Endothelial cell of umbilical vein (primary cell): ENCODE data around the gene MAGI1. TPM values are rescaled to one million over a fixed set of nuclear protein-coding genes. Genes with fewer than 3 reads are reported as not detected.

Source experiments
- BruUV-seq: library from RNA; stranded (reverse); fragments of 400-500 nt; replicated peaks from 2 replicates; lab custom pipeline; 2021; lab: Mats Ljungman, UMichigan
- CTCF ChIA-PET: fragments of 300-600, 350-600 bp; sonication (Branson Sonifier 250); formaldehyde crosslinking; loops from one replicate; lab custom pipeline; 2021; ENCODE audit warnings: antibody characterized with exemption, inconsistent platforms; lab: Charles Lee
- POLR2A ChIA-PET: fragments of 300-600, 350-600 bp; sonication (Branson Sonifier 250); formaldehyde crosslinking; loops from one replicate; lab custom pipeline; 2021; ENCODE audit warnings: antibody characterized with exemption, inconsistent platforms; lab: Charles Lee
- DNase-seq: peaks from one replicate; pipeline ENCODE4 v3.0.0-alpha.2; 2011; ENCODE audit warnings: low read depth, low spot score
- FAIRE-seq: peaks from 2 replicates; lab custom pipeline; 2011; peaks lifted over from hg19 to GRCh38; lab: Jason Lieb, UNC
- H2AFZ ChIP-seq: 2 replicates; pipeline ENCODE4 v1.6.0; 2012; ENCODE audit warnings: low read depth, low read length, control low read depth, inconsistent platforms
- H3K27ac ChIP-seq: 2 replicates; pipeline ENCODE4 v1.5.1; 2011; ENCODE audit warnings: low read depth, mild to moderate bottlenecking, control low read depth, low read length, moderate library complexity; ENCODE audit not compliant: insufficient read depth
- H3K27me3 ChIP-seq, 2 experiments: 2 replicates each; pipeline versions ENCODE4 v1.6.0 to v1.6.1; 2011; ENCODE audit warnings: low read length in 2 of 2, mixed read lengths in 1 of 2; ENCODE audit not compliant: control insufficient read depth in 2 of 2, insufficient read depth in 2 of 2
- H3K36me3 ChIP-seq, 2 experiments: 2 replicates in 1 of 2; 3 replicates in 1 of 2; pipeline ENCODE4 v1.5.1; 2011; ENCODE audit warnings: low read length in 2 of 2, mild to moderate bottlenecking in 1 of 2, moderate library complexity in 1 of 2; ENCODE audit not compliant: control insufficient read depth in 2 of 2, insufficient read depth in 2 of 2; ENCODE audit errors: extremely low read depth in 1 of 2
- H3K4me1 ChIP-seq: 3 replicates; pipeline ENCODE4 v1.5.1; 2011; ENCODE audit warnings: mild to moderate bottlenecking, low read length; ENCODE audit not compliant: control insufficient read depth, insufficient read depth; ENCODE audit errors: extremely low read depth
- H3K4me2 ChIP-seq: 2 replicates; pipeline ENCODE4 v1.6.1; 2011; ENCODE audit warnings: low read length, control low read depth, mixed read lengths; ENCODE audit not compliant: insufficient read depth
- H3K4me3 ChIP-seq, 3 experiments: fragments of 200-600 bp in 1 of 3; sonication (generic), shearing (Covaris generic) in 1 of 3; replicated peaks in 1 of 3; 2 replicates each; pipeline ENCODE4 v1.5.1; 2011 to 2016; ENCODE audit warnings: control low read depth in 3 of 3, low read length in 3 of 3, mild to moderate bottlenecking in 2 of 3, inconsistent platforms in 1 of 3, low read depth in 1 of 3, moderate library complexity in 1 of 3; ENCODE audit not compliant: insufficient read depth in 1 of 3
- H3K79me2 ChIP-seq: 2 replicates; pipeline ENCODE4 v1.6.0; 2012; ENCODE audit warnings: low read length, inconsistent platforms; ENCODE audit not compliant: control insufficient read depth, insufficient read depth
- H3K9ac ChIP-seq: replicated peaks from 2 replicates; pipeline ENCODE3; 2011; ENCODE audit warnings: low read length, control low read depth; ENCODE audit not compliant: insufficient read depth; ENCODE audit errors: extremely low read depth
- H3K9me1 ChIP-seq: replicated peaks from 3 replicates; pipeline ENCODE4 v1.6.0; 2011; ENCODE audit warnings: mild to moderate bottlenecking, low read length; ENCODE audit not compliant: control insufficient read depth, insufficient read depth; ENCODE audit errors: extremely low read depth
- H3K9me3 ChIP-seq: replicated peaks from 2 replicates; pipeline ENCODE4 v1.5.1; 2012; ENCODE audit warnings: low read length, inconsistent platforms; ENCODE audit not compliant: control insufficient read depth, insufficient read depth
- H4K20me1 ChIP-seq: replicated peaks from 2 replicates; pipeline ENCODE3; 2011; ENCODE audit warnings: mild to moderate bottlenecking, low read length; ENCODE audit not compliant: control insufficient read depth, insufficient read depth; ENCODE audit errors: extremely low read depth
- EZH2 ChIP-seq: IDR thresholded peaks from 2 replicates; pipeline ENCODE4 v1.6.1; 2012; ENCODE audit warnings: borderline replicate concordance, low read depth, mild to moderate bottlenecking, moderate library complexity, low read length, inconsistent platforms; ENCODE audit not compliant: severe bottlenecking
- FOS ChIP-seq: IDR thresholded peaks from 2 replicates; pipeline ENCODE4 v1.6.1; 2011; ENCODE audit warnings: mild to moderate bottlenecking, low read length, moderate library complexity, borderline replicate concordance; ENCODE audit not compliant: insufficient read depth
- GATA2 ChIP-seq: IDR thresholded peaks from 2 replicates; pipeline ENCODE4 v1.7.0; 2011; ENCODE audit warnings: low read depth, mild to moderate bottlenecking, moderate library complexity, mixed read lengths, low read length; ENCODE audit not compliant: insufficient read length, insufficient read depth
- JUN ChIP-seq: IDR thresholded peaks from 2 replicates; pipeline ENCODE4 v1.6.1; 2011; ENCODE audit warnings: borderline replicate concordance, low read depth; ENCODE audit not compliant: insufficient read length, insufficient read depth
- MYC ChIP-seq: IDR thresholded peaks from one replicate; pipeline ENCODE4 v1.6.1; 2011; ENCODE audit warnings: mild to moderate bottlenecking, low read depth, low read length
- POLR2A ChIP-seq: IDR thresholded peaks from 2 replicates; pipeline ENCODE4 v1.6.1; 2012; ENCODE audit warnings: low read depth, mild to moderate bottlenecking, control low read depth, low read length
- POLR2AphosphoS5 ChIP-seq: IDR thresholded peaks from 2 replicates; pipeline ENCODE4 v1.6.1; 2012; ENCODE audit warnings: low read depth, mild to moderate bottlenecking, control low read depth, low read length, moderate library complexity; ENCODE audit not compliant: insufficient read depth
- dilution Hi-C: fragments of 300-500 bp; cut with MboI; formaldehyde crosslinking; loops from one replicate; pipeline ENCODE4 v1.15.0; 2019; ENCODE audit warnings: low sequenced_read_pairs; ENCODE audit not compliant: extremely low pct_ligation_motif_present
- intact Hi-C: fragments of 100-400 bp; cut with micrococcal nuclease; formaldehyde crosslinking; loops from one replicate; pipeline ENCODE4 v1.10.0; 2022
- polyA plus RNA-seq, 4 experiments: library from polyadenylated mRNA; depleted of rRNA in 3 of 4; stranded (reverse) in 3 of 4; unstranded in 1 of 4; fragments of >200 nt; gene quantifications; 2 replicates each; pipeline versions ENCODE4 v1.2.1 to v1.2.3, GENCODE V29; 2011 to 2012; ENCODE audit warnings: missing spikeins in 1 of 4
- total RNA-seq: library from RNA; stranded (reverse); gene quantifications from 2 replicates; pipeline ENCODE4 v1.2.3, GENCODE V29; 2021
- TF ChIP-seq, protein P1 (sequence below): IDR thresholded peaks from 2 replicates; pipeline ENCODE4 v1.6.1; 2011; ENCODE audit not compliant: insufficient read depth, insufficient read length
- TF ChIP-seq, protein P2 (sequence below), 2 donors: IDR thresholded peaks; 1 replicate in 1 of 2; 2 replicates in 1 of 2; pipeline ENCODE4 v1.5.1; 2011; ENCODE audit warnings: low read length in 2 of 2, mild to moderate bottlenecking in 2 of 2, moderate library complexity in 2 of 2, control low read depth in 1 of 2, inconsistent platforms in 1 of 2, low read depth in 1 of 2; ENCODE audit not compliant: insufficient read depth in 1 of 2; ENCODE audit errors: extremely low read depth in 1 of 2

MAGI1 gene
- total and polyA plus RNA-seq, 2 donors (not counting 3 experiments of a cell fraction or from before 2014, with no cell fraction given) = 10.1 to 47.9 TPM

DNA sequence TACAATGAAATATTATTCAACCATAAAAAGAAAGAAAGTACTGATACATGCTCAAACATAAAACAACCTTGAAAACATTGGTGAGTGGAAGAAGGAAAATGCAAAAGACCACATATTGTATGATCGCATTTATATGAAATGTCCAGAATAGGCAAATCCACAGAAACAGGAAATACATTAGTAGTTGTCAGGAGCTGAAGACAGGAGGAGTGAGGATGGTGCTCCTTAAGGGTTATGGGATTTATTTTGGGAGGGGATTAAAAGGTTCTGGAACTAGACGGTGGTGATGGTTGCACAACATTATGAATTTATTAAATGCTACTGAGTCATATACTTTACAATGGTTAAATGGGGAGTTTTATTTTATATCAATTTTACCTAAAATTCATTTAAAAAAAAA is 12.1 kb upstream of the MAGI1 start:
- no peak overlapping the region for H3K4me3 ChIP-seq
- ChIA-PET POLR2A (no interaction called here), CTCF (no interaction called here)
- intact Hi-C loops = no loop called here
- no peak for DNase-seq
- H3K4me2 ChIP-seq = no peak overlapping the region
- H2AFZ ChIP-seq = no peak overlapping the region
- no peaks in the 10 kb centered on the region for H4K20me1 ChIP-seq
- H3K9me1 ChIP-seq = no peaks in the 10 kb centered on the region
- H3K27me3 ChIP-seq = no peaks in the 10 kb centered on the region
- BruUV-seq = no TSS peak
- FAIRE-seq = no peak
- H3K79me2 ChIP-seq = no peaks in the 10 kb centered on the region
- dilution Hi-C loops = no loop called here
- no peaks in the 10 kb centered on the region for H3K9me3 ChIP-seq
- no peaks in the 10 kb centered on the region for H3K4me1 ChIP-seq
- no peak overlapping the region for H3K27ac ChIP-seq
- TF ChIP-seq EZH2 (no peak), POLR2A (no peak), POLR2AphosphoS5 (no peak), GATA2 (no peak), MYC (no peak), JUN (no peak), FOS (no peak)
- TF ChIP-seq, protein P1, sequence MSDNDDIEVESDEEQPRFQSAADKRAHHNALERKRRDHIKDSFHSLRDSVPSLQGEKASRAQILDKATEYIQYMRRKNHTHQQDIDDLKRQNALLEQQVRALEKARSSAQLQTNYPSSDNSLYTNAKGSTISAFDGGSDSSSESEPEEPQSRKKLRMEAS = no peak
- TF ChIP-seq, protein P2, sequence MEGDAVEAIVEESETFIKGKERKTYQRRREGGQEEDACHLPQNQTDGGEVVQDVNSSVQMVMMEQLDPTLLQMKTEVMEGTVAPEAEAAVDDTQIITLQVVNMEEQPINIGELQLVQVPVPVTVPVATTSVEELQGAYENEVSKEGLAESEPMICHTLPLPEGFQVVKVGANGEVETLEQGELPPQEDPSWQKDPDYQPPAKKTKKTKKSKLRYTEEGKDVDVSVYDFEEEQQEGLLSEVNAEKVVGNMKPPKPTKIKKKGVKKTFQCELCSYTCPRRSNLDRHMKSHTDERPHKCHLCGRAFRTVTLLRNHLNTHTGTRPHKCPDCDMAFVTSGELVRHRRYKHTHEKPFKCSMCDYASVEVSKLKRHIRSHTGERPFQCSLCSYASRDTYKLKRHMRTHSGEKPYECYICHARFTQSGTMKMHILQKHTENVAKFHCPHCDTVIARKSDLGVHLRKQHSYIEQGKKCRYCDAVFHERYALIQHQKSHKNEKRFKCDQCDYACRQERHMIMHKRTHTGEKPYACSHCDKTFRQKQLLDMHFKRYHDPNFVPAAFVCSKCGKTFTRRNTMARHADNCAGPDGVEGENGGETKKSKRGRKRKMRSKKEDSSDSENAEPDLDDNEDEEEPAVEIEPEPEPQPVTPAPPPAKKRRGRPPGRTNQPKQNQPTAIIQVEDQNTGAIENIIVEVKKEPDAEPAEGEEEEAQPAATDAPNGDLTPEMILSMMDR (IDR thresholded peaks at IDR 0.05; ENCODE audit: extremely low read depth in 1 of 2, insufficient read depth in 1 of 2, low read depth in 1 of 2, low read length in 2 of 2) = no peak
- no peak overlapping the region for H3K9ac ChIP-seq
- H3K36me3 ChIP-seq = no peaks in the 10 kb centered on the region
